ENCODE measurements around the gene ADORA2A. TPM values are rescaled to one million over a fixed set of nuclear protein-coding genes. Genes with fewer than 3 reads are reported as not detected.
"Not testable (repeated sequence)": the region's sequence is repeated elsewhere in the genome, so short reads cannot be mapped to it uniquely, and the experiment has no call there.

The ADORA2A gene
- total RNA-seq, 2 experiments from 2014 or later, result 37.6 to 38.0 TPM

DNA sequence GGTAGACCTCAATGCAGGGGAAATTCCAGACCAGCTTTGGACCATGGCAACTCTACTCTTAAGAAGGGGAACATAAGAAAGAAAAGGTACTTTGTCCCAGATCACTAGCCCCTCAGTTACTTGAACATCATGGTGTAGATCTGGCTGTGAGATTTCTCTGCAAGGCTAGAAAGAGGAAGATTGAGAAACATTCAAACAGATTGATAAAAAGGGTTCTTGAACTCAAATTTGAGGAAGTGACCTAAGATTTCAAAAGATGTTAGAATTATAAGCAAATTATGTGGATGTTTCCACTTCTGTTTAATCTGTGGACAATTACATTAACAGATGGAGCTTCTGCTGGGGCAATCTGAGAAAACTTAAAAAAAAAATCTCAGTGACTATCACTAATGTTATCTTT lies 45.9 kb downstream of the ADORA2A start:
- H3K4me1 Mint-ChIP-seq (ENCODE audit: low read depth), result no peaks in the 10 kb centered on the region
- CTCF ChIA-PET, result no interaction called here
- no peaks in the 10 kb centered on the region for H3K27me3 Mint-ChIP-seq (ENCODE audit: low read depth)
- no peak for DNase-seq
- H3K4me3 Mint-ChIP-seq, result no peak overlapping the region
- H3K27ac Mint-ChIP-seq, result no peak overlapping the region
- H3K9me3 Mint-ChIP-seq, result no peaks in the 10 kb centered on the region
- no peaks in the 10 kb centered on the region for H3K36me3 Mint-ChIP-seq (ENCODE audit: low read depth)
- intact Hi-C loops (cut with micrococcal nuclease), result no loop called here

DNA sequence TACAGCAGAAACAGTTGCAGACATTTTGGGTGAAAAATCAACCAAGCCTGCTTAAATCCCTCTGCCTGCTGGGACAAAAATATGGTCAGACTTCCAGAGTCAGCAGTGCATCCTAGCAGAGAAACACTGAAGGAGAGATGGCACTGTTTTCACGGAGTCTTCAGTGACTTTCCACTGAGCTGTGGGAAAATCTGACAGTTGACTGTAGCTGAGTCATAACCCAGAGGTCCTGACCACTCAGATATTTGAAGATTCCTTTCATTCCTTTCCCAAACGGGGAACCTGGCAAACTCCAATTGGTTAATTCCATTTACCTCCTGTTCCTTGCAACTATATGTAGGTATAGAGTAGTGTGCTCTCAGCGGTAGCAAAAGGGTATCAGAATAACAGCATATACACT lies 46.8 kb downstream of the ADORA2A start:
- H3K4me3 Mint-ChIP-seq, result no peak overlapping the region

DNA sequence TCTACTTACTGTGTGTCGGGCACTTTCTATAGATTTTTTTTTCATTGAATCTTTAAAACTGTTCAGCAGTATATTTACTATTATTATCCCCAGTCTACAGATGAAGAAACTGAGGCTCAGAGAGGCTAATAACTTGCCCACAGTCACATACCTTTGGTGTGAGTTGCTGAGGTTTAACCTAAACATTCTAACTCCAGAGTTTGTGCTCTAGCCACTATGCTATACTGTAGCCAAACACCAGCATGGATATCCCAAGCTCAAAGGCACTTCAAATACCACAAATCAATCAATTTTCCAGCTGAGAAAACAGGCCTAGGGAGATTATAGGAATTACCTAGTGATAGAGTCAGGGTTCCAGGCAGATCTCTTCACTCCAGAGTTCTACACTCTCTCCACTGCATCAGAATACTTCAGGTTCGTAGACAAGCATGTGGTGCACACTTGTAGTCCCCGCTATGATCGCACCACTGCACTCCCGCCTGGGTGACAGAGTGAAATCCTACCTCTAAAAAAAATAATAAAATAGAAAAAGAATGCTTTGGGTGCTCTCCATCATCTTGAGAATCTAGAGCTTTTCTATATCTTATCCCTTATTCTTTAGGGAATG lies 47.4 kb downstream of the ADORA2A start:
- Mint-ChIP-seq H3K27me3 (ENCODE audit: low read depth) (no peaks in the 10 kb centered on the region), H3K9me3 (no peaks in the 10 kb centered on the region), H3K4me3 (no peak overlapping the region), H3K27ac (no peak overlapping the region), H3K4me1 (ENCODE audit: low read depth) (no peaks in the 10 kb centered on the region), H3K36me3 (ENCODE audit: low read depth) (no peaks in the 10 kb centered on the region)
- intact Hi-C loops (cut with micrococcal nuclease), result no loop called here
- no peak for DNase-seq
- CTCF ChIA-PET, result interaction anchor here (1.3 kb wide), 1 partner anchor 9 kb away, joined by 4 read pairs; no protein-coding TSS in a partner anchor

More for the DNA sequence above, 46.8 kb downstream of the ADORA2A start:
- Mint-ChIP-seq H3K36me3 (ENCODE audit: low read depth) (no peaks in the 10 kb centered on the region), H3K27me3 (ENCODE audit: low read depth) (no peaks in the 10 kb centered on the region), H3K9me3 (no peaks in the 10 kb centered on the region), H3K4me1 (ENCODE audit: low read depth) (no peaks in the 10 kb centered on the region), H3K27ac (no peak overlapping the region)
- CTCF ChIA-PET, result interaction anchor here (1.3 kb wide), 1 partner anchor 9 kb away, joined by 4 read pairs; no protein-coding TSS in a partner anchor
- intact Hi-C loops (cut with micrococcal nuclease), result no loop called here
- no peak for DNase-seq

DNA sequence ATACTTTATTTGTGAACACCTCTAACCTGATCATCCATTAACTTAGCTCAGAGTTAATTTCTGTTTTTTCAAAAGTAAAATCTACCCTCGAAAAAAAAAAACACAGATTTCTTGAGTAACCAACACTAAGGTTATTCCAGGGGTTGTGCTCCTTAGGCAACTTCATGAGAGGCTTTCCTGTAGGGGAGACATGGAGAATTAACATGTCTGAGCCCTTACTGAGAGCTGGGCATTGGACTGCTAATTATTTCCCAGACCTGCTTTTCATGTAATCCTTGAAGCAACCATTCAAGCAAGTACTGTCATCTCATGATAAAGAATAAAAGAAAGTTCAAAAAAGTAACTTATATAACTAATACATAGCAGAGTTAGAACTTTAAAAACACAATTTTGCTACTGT lies 54.2 kb downstream of the ADORA2A start:
- intact Hi-C loops (cut with micrococcal nuclease), result no loop called here
- Mint-ChIP-seq H3K27ac (no peak overlapping the region), H3K27me3 (ENCODE audit: low read depth) (no peaks in the 10 kb centered on the region), H3K9me3 (no peaks in the 10 kb centered on the region), H3K4me1 (ENCODE audit: low read depth) (peaks cover 18% of the 10 kb centered on the region), H3K36me3 (ENCODE audit: low read depth) (no peaks in the 10 kb centered on the region), H3K4me3 (no peak overlapping the region)
- CTCF ChIA-PET, result interaction anchor here (0.6 to 2.0 kb wide), 2 partner anchors 31 to 60 kb away, joined by 3 to 5 read pairs; no protein-coding TSS in a partner anchor
- no peak for DNase-seq

DNA sequence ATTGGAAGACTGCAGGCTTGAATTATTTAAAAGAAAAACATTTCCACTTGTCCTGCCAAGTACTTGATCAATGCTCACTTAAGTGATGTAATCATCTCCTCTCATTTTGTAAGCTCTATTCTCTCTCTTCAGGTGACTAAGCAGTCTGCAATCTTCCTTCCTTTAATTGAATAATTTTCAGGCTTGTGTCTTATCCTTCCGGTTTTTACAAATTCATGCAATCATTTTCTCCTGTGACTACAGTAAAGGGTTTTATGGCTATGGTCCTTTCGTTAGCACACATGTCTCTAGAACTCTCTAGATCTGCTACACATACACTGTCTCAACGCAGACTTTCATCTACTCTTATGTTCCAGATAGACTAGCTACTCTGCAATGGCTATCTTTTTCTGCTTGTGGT lies 55.2 kb downstream of the ADORA2A start:
- peaks cover 20% of the 10 kb centered on the region for H3K4me1 Mint-ChIP-seq (ENCODE audit: low read depth)
- CTCF ChIA-PET, result interaction anchor here (0.7 to 2.0 kb wide), 3 partner anchors 20 to 57 kb away, joined by 3 to 7 read pairs (median 3); no protein-coding TSS in a partner anchor
- no peak for DNase-seq
- H3K27me3 Mint-ChIP-seq (ENCODE audit: low read depth), result no peaks in the 10 kb centered on the region
- no peaks in the 10 kb centered on the region for H3K36me3 Mint-ChIP-seq (ENCODE audit: low read depth)
- no peaks in the 10 kb centered on the region for H3K9me3 Mint-ChIP-seq
- intact Hi-C loops (cut with micrococcal nuclease), result no loop called here
- H3K4me3 Mint-ChIP-seq, result no peak overlapping the region
- no peak overlapping the region for H3K27ac Mint-ChIP-seq

DNA sequence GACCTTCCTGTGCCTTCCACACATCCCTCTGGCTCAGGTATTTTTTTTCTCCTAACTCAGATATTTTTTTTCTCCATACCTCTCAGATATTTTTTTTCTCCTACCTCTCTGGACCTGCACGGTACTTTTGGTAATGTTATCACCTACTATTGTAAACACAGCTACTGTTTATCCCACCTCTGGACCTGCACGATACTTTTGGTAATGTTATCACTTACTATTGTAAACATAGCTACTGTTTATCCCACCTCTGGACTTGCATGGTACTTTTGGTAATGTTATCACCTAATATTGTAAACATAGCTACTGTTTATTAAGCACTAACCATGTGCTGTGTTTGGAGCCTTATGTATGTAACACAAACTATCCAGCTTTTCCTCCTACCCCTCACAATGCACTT lies 55.6 kb downstream of the ADORA2A start:
- H3K4me1 Mint-ChIP-seq (ENCODE audit: low read depth), result peaks cover 20% of the 10 kb centered on the region
- intact Hi-C loops (cut with micrococcal nuclease), result no loop called here
- no peaks in the 10 kb centered on the region for H3K27me3 Mint-ChIP-seq (ENCODE audit: low read depth)
- no peaks in the 10 kb centered on the region for H3K9me3 Mint-ChIP-seq
- no peak for DNase-seq
- H3K27ac Mint-ChIP-seq, result no peak overlapping the region
- CTCF ChIA-PET, result interaction anchor here (0.7 to 2.0 kb wide), 6 partner anchors 8 to 57 kb away, joined by 3 to 7 read pairs (median 3); no protein-coding TSS in a partner anchor
- no peaks in the 10 kb centered on the region for H3K36me3 Mint-ChIP-seq (ENCODE audit: low read depth)
- H3K4me3 Mint-ChIP-seq, result no peak overlapping the region

DNA sequence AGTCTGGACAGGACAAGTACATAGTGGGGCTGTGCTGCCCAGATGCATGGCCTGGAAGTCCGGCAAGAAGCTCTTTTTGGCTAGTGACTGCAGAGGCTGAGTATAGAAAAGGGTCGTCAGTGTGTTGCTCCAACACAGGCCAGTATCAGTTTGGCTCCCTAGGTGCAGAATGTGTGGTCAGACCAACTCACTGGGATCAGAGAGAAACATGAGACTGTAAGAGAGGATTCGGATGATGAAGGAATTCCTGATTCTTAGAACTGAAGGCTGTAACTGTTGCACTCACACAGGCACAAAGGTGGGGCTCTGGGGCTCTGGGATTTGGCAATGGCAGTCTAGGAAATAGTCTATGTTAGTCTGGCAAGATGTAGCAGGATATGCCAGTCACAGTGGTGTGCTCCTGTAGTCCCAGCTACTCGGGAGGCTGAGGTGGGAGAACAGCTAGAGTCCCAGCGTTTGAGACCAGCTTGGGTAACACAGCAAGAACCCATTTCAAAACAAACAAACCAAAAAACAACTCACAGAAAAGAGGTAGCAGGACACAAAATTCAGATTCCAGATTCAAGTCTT lies 56.7 kb downstream of the ADORA2A start:
- Mint-ChIP-seq H3K27me3 (ENCODE audit: low read depth) (no peaks in the 10 kb centered on the region), H3K36me3 (ENCODE audit: low read depth) (no peaks in the 10 kb centered on the region)
- CTCF ChIA-PET, result interaction anchor here (1.0 to 2.0 kb wide), 4 partner anchors 9 to 42 kb away, joined by 3 to 7 read pairs (median 4); no protein-coding TSS in a partner anchor

DNA sequence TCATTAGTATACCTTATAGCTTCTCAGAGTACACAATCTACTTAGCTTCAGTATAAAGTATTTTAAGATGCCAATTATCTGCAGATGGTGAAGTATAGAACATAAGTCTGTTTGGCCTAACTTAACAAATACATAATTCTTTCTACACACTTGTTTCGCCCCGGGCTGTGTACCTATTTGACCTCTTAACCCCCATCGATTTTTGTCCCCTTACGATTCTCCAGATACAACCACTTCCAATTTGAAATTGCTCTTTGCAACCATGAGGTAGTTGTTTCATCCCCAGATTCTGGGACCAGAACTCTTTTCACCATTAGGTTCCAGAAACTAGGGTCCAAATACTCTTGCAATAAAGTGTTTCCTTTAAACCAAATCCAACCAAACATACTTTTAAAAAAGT lies 57.8 kb downstream of the ADORA2A start:
- intact Hi-C loops (cut with micrococcal nuclease), result loop anchor here (2.0 kb wide), 1 partner anchor 58 kb away; the partner anchor contains the start of gene ADORA2A
- Mint-ChIP-seq H3K27ac (no peak overlapping the region), H3K4me3 (no peak overlapping the region)

More for the DNA sequence above, 56.7 kb downstream of the ADORA2A start:
- intact Hi-C loops (cut with micrococcal nuclease), result loop anchor here (2.0 kb wide), 1 partner anchor 57 kb away; the partner anchor contains the start of gene ADORA2A
- no peak overlapping the region for H3K4me3 Mint-ChIP-seq
- peaks cover 20% of the 10 kb centered on the region for H3K4me1 Mint-ChIP-seq (ENCODE audit: low read depth)
- H3K9me3 Mint-ChIP-seq, result no peaks in the 10 kb centered on the region
- H3K27ac Mint-ChIP-seq, result no peak overlapping the region
- DNase-seq, result no peak

DNA sequence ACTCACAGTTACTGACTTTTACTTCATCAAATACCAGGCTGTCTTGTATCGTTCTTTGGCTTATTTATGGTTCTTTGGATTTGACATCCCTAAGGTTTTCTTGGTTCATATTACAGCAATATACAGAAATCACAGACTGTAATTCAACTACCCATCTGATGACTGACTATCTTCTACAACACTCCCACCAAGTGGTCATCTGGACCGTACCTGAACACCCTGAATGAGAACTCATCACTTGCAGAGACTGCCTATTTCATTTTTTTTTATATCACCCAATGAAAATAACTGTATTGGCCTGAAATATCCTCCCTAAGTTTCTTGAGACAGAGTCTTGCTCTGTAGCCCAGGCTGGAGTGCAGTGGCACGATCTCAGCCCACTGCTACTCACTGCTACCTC lies 58.2 kb downstream of the ADORA2A start:
- H3K9me3 Mint-ChIP-seq, result no peaks in the 10 kb centered on the region
- H3K4me1 Mint-ChIP-seq (ENCODE audit: low read depth), result peaks cover 20% of the 10 kb centered on the region
- CTCF ChIA-PET, result interaction anchor here (0.6 to 1.4 kb wide), 5 partner anchors 17 to 63 kb away, joined by 3 to 12 read pairs (median 5); partner anchors contain the start of gene ADORA2A
- H3K27me3 Mint-ChIP-seq (ENCODE audit: low read depth), result no peaks in the 10 kb centered on the region
- no peaks in the 10 kb centered on the region for H3K36me3 Mint-ChIP-seq (ENCODE audit: low read depth)
- intact Hi-C loops (cut with micrococcal nuclease), result loop anchor here (1.0 to 2.0 kb wide), 2 partner anchors 51 to 59 kb away; partner anchors contain the start of gene ADORA2A
- H3K4me3 Mint-ChIP-seq, result no peak overlapping the region
- DNase-seq, result peak; percentile 30
- no peak overlapping the region for H3K27ac Mint-ChIP-seq

More for the DNA sequence above, 57.8 kb downstream of the ADORA2A start:
- CTCF ChIA-PET, result no interaction called here
- no peaks in the 10 kb centered on the region for H3K9me3 Mint-ChIP-seq
- H3K4me1 Mint-ChIP-seq (ENCODE audit: low read depth), result peaks cover 20% of the 10 kb centered on the region
- H3K36me3 Mint-ChIP-seq (ENCODE audit: low read depth), result no peaks in the 10 kb centered on the region
- no peaks in the 10 kb centered on the region for H3K27me3 Mint-ChIP-seq (ENCODE audit: low read depth)
- no peak for DNase-seq

DNA sequence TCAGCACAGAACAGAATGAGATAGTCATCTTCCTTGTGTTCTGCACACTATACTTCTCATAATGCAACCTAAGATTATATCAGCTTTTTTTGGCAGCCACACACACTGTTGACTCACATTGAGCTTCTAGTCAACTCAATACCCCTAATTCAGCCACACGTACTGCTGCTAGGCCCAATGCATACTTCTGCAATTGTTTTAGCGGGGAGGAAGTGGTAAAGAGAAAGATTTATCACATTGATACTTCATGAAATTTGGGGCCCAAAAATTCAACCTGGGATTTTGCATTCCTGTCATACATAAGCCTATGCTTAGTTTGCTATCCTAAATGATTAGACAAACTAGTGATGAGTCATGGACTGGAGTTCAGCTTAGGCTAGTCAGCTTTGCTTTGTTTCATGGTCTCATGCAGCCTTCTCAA lies 59.1 kb downstream of the ADORA2A start:
- H3K27me3 Mint-ChIP-seq (ENCODE audit: low read depth), result no peaks in the 10 kb centered on the region
- peak; percentile 49 for DNase-seq
- no peaks in the 10 kb centered on the region for H3K9me3 Mint-ChIP-seq
- no peak overlapping the region for H3K27ac Mint-ChIP-seq
- H3K4me3 Mint-ChIP-seq, result no peak overlapping the region
- no peaks in the 10 kb centered on the region for H3K36me3 Mint-ChIP-seq (ENCODE audit: low read depth)
- intact Hi-C loops (cut with micrococcal nuclease), result loop anchor here (1.0 kb wide), 1 partner anchor 52 kb away; no protein-coding TSS in a partner anchor
- peaks cover 20% of the 10 kb centered on the region for H3K4me1 Mint-ChIP-seq (ENCODE audit: low read depth)
- CTCF ChIA-PET, result interaction anchor here (1.3 to 1.4 kb wide), 3 partner anchors 16 to 63 kb away, joined by 3 to 12 read pairs (median 5); partner anchors contain the start of gene ADORA2A

DNA sequence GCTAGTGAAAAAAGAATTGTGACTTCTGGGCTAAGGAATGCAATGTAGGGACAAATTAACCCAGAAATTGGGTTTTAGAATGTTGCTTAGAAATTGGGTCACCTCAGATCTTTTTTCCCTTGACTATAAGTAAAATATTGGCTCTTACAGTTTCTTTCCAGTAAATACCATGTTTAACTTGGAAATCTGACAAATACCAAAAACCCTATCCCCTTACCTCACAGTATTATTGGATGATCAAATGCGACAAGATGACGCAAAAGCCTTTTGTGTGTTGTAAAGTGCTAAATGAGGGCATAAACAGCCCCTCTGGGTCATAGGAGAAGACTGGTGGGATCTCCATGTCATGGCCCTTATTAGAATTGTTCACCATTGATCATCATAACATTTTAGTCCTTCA lies 61.6 kb downstream of the ADORA2A start:
- no peak overlapping the region for H3K4me3 Mint-ChIP-seq
- CTCF ChIA-PET, result no interaction called here
- H3K27ac Mint-ChIP-seq, result no peak overlapping the region
- H3K27me3 Mint-ChIP-seq (ENCODE audit: low read depth), result peaks cover 9% of the 10 kb centered on the region
- intact Hi-C loops (cut with micrococcal nuclease), result no loop called here
- no peaks in the 10 kb centered on the region for H3K9me3 Mint-ChIP-seq
- no peaks in the 10 kb centered on the region for H3K36me3 Mint-ChIP-seq (ENCODE audit: low read depth)
- H3K4me1 Mint-ChIP-seq (ENCODE audit: low read depth), result peaks cover 8% of the 10 kb centered on the region
- DNase-seq, result no peak

DNA sequence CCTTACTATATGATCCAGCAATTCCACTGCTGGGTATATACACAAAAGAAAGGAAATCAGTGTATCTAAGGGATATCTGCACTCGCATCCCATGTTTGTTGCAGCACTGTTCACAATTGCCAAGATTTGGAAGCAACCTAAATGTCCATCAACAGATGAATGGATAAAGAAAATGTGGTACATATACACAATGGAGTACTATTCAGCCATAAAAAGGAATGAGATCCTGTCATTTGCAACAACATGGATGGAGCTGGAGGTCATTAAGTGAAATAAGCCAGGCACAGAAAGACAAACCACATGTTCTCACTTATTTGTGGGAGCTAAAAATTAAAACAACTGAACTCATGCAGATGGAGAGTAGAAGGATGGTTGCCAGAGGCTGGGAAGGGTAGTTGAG lies 62.0 kb downstream of the ADORA2A start:
- H3K27me3 Mint-ChIP-seq (ENCODE audit: low read depth); H3K36me3 Mint-ChIP-seq (ENCODE audit: low read depth); H3K4me3 Mint-ChIP-seq; H3K9me3 Mint-ChIP-seq; H3K27ac Mint-ChIP-seq; DNase-seq; CTCF ChIA-PET; intact Hi-C loops (cut with micrococcal nuclease); H3K4me1 Mint-ChIP-seq (ENCODE audit: low read depth): not testable (repeated sequence)

Measured in activated naive CD4-positive, alpha-beta T cell treated with anti-CD3 and anti-CD28 coated beads for 36 hours (primary cell).